A673 (cell line): ENCODE measurements around the gene FHIP1A.

Source experiments
- EZH2 ChIP-seq: fragments of 200-600 bp; sonication (generic); IDR thresholded peaks from 2 replicates; pipeline ENCODE4 v1.6.1; 2017; ENCODE audit warnings: borderline replicate concordance, low read depth, mild to moderate bottlenecking, mixed read lengths, antibody characterized with exemption, low read length; ENCODE audit not compliant: poor library complexity, severe bottlenecking
- TF ChIP-seq, protein P1 (sequence below): fragments of 300-800, 200-600 bp; sonication (generic); conservative IDR thresholded peaks from 2 replicates; pipeline ENCODE4 v1.5.1; 2017; ENCODE audit warnings: low read depth, mild to moderate bottlenecking, antibody characterized with exemption, low read length, moderate library complexity, mixed read lengths

GRCh38 chr4:151418385-151418784 is 9.4 kb downstream of the FHIP1A start:
- TF ChIP-seq, protein P1, sequence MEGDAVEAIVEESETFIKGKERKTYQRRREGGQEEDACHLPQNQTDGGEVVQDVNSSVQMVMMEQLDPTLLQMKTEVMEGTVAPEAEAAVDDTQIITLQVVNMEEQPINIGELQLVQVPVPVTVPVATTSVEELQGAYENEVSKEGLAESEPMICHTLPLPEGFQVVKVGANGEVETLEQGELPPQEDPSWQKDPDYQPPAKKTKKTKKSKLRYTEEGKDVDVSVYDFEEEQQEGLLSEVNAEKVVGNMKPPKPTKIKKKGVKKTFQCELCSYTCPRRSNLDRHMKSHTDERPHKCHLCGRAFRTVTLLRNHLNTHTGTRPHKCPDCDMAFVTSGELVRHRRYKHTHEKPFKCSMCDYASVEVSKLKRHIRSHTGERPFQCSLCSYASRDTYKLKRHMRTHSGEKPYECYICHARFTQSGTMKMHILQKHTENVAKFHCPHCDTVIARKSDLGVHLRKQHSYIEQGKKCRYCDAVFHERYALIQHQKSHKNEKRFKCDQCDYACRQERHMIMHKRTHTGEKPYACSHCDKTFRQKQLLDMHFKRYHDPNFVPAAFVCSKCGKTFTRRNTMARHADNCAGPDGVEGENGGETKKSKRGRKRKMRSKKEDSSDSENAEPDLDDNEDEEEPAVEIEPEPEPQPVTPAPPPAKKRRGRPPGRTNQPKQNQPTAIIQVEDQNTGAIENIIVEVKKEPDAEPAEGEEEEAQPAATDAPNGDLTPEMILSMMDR = no peak
- no peak for TF ChIP-seq EZH2
